GM19328 (cell line): ENCODE measurements around the gene ACTL8.

Experiments
- ATAC-seq: cut with Tn5 transposase; IDR thresholded peaks from one replicate; pipeline ENCODE4 v1.9.1; 2021; ENCODE audit warnings: mild to moderate bottlenecking, moderate library complexity; ENCODE audit not compliant: unreplicated experiment

Gene ACTL8, protein sequence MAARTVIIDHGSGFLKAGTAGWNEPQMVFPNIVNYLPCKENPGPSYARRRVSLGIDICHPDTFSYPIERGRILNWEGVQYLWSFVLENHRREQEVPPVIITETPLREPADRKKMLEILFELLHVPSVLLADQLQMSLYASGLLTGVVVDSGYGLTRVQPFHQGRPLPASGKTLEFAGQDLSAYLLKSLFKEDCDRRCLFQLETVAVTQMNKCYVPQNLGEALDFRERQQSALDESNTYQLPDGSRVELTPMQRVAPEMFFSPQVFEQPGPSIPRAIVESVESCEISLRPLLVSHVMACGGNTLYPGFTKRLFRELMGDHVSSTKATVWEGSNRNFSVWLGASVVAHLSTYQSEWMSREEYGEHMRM

DNA sequence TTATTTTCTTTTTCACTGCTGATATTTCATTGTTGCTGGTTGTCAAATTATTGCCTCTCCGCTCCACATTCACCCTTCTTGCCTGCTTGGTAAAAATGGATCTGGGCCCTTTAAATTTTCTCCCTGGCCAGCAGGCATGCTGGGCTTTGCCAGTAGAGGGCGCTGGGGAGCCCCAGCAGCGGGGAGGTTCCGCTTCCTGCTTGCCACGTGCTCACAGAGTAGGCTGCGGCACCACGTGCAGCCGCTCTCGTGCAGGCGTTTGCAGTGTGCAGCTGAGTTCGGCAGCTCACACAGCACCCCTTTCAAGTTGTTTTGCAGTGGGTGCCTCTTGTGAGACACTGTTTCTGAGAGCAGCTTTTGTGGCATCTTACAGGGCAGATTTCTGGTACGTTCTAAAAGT lies at the start of gene ACTL8:
ACTL8 (plus strand) TSS at position 214 of the 400 bp plus-strand sequence. CDS start 67,676 bp downstream, outside the sequence.
- no peak for ATAC-seq

DNA sequence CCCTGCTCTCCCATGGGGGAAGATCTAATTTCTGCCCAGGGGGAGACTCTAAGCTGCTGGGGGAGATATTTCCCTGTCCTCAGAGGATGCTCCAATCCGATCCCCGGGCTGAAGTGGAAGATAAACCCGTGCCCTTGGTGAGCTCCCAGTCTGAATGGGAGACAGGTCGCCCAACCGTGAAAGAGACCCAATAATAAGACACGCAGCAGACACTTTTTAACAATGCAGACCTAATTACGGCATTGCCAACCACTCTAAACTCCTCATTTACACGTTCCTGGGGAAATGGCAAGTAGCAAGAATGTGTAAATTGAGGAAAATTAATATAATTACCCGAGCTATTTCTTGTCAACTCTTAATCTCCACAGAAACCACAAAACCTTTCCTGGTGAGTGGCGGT lies 48.7 kb upstream of the ACTL8 start:
- ATAC-seq = no peak

DNA sequence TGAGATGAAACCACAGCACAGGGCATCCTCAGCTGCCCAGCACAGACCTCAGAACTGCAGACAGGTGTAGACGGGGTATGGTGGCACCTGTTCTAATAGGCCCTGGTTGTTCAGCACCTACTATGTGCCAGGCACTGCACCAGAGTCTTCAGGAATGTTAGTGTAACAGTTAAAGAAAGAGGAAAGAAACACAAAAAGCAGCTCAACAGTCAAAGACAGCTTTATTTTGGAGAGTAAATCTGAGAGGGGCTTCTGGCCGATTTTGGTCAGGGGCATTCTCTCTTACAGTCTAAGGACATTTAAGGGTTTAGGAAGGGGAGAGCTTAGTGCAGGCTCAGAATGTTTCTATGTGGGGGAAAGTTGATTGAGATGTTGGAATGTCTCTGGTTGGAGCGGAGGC lies 45.2 kb upstream of the ACTL8 start:
- ATAC-seq = no peak

DNA sequence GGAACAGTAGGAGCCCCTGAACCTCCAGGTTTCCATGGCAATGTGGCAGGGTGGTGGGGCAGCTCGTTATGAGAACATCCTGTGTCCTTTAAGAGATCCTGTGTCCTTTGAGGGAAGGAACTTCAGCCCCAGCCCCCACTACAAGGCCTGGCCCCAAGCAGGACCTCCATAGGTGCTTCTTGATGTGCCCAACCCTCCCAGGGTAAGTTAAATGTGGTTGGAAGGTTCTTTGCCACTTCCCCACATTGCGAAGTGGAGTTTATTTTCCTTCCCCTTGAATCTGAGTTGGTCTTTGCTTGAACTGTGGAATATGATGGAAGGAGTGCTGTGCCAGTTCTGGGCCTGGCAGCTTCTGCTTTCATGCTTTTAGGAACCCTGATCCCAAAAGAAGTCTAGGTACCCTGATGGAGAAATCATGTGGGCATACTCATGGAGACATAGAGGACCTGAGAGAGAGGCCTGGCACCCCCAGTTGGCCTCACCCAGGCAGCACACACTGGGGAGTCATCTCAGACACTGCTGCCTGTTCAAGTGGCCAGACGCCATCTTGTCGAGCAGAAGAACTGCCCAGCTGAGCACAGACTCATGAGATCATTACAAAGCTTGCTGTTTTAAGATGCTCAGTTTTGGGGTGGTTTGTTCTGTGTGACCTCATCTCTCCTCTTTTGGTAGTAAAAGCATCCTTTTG lies 44.1 kb upstream of the ACTL8 start:
- ATAC-seq = no peak

DNA sequence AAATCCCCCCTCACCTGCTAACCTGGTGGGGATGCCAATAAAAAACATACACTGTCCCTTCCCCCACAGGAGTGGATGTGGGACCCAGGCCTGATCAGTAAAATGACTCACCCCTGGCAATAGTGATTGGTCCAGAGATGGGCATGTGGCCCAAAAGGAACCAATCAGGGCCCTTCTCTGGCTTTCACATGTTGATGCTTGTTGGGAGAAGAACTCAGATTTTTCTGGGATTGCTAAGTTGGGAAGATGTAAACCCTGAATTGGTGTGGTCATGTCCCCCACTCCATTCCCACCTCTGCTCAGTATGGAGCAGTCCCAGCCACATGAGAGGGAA lies 43.6 kb upstream of the ACTL8 start:
- no peak for ATAC-seq

DNA sequence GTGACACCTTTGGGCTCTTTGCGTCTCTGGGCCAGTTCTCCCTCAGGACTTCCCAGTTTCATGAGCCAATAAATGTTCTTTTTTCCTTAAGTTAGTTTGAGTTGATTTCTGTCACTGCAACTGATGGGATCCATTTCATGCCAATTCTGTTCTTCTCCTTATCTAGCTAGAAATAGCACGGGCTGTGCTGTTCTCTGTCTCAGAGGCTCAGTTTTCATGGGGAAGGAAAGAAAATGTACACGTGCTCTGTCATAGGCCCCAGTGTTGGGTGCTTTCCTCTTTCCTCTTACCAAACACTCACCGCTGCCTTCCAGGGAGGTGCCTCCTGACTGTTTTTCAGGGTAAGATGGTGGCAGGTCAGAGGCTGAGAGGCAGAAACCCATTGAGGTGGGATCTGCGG lies 43.2 kb upstream of the ACTL8 start:
- ATAC-seq = no peak

DNA sequence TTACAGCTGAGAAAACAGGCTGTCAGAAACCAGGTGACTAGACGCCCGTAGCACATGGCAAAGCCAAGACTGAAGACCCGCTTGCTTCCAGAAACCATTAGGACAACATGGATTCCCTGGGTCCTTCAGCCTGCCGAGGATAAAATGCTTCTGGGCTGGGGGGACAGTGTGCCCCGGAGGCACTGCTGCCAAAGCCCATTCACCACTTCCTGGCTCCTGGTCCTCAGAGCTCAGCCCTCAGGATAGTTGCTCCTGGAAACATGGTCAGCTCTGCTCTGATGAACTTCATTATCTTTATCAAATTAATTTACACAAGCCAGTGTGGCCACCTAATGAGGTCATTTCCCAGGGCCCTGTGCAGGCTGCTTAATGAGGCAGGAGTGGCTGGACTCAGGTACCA lies 41.1 kb upstream of the ACTL8 start:
- no peak for ATAC-seq

DNA sequence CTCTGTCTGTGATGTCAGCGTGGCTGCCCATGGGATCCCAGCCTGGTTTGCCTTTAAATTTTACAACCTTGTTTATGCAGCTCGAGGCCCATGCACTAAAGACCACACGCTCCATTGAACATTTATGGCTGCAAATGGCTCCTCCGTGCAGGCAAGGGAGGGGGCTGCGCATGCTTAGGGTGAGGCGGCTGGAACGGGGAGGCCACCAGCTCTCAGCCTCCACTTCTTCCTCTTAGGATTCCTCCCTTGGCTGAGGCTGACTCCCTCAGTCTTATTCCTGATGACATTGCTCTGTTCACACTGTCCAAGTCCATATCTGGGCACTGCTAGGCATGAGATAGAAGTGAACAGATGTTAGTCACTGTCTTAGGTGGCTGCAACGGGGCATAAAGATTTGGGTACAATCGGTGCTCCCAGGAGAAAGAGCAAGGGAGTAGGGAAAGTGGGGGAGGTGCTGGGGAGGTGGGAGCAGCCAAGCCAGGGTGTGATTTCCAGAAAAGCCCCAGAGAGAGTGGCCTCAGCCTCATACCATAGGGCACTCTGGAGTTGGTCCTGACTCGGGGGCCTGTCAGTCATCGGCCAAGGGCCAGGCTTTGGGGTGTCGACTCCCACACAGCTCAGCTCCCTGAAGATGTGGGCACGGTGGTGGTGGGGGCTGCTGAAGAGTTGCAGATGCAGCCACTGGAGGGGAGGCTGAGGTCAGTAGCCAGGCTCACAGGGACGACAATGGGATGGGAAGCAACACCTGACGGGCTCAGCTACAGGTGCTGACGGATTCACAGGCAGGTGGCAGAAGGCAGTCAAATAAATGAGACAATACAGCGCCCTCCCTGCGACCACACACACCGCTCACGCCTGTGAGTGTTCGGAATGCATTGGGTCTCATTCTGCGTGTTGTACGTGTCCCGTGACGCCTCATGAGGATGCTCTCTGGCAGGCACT lies 37.3 kb upstream of the ACTL8 start:
- ATAC-seq = no peak

DNA sequence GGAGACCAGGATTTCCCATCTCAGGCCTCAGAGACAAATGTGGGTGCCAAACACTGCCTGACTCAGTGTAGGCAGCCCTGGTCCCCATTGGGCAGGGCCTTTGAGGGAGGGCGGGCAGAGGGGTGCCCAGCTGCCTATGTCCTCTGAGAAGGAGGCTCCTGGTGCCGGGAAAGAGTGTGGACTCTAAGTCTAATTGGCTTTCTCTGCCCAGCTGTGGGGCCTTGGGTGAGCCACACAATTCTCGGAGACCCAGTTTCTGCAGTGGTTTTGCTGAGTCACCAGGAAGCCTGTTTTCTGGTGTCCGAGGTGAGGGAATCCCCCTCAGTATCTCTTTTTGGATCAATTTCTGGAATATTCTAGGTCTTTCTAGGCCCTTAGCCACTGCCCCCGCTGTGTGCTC lies 35.3 kb upstream of the ACTL8 start:
- ATAC-seq = no peak

DNA sequence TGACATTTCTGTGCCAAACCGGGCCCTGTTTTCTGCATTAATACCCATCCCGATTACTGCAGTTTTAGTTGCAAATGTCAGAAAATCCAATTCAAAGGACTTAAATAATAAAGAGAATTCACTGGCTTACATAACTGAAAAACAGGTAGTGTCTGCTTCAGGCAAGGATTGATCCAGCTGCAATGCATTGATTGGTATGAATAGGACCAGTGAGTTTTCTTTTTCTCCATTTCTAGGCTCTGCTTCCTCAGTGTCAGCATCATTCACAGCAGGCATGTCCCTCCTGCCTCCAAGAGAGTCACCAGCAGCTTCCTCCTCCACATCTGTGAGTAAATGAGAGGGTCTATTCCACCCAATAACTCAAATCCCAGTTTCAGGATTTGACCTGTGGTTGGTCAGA lies 33.7 kb upstream of the ACTL8 start:
- ATAC-seq = no peak

DNA sequence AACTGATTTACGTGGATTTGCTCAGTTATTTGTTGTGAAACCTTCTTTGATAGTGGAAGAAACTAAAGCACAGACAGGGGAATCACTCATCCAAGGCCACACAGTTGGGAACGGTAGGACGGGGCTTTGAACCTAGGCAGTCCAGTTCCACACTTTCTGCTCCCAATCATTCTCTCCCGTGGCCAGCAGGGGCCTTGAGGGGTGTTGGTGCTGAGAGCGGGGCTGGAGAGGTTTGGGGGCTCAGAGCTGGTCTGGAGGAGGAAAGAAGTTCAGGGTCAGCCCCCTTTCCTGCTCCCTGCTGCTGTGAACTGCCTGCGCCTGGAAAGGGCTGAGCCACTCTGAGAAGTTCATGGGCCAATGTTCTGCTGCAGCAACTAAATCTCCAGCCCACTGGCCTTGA lies 31.4 kb upstream of the ACTL8 start:
- no peak for ATAC-seq

DNA sequence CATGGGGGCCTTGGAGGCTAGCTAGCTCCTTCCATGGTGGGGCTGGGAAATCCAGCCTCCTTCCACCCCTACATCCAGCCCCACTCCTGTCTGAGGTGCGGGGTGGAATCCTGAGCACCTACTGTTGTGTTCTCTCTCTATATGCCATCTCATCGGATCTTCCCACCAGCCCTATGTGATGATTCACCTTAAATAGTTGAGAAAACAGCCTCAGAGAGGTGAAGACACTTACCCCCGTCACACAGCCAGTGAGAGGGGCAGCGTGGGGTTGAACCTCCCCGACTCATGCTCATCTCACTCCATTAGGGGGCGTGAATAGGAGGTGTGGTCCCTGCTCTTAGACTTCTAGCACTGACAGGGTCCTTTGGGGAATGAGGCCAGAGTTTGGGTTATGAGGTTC lies 31.0 kb upstream of the ACTL8 start:
- no peak for ATAC-seq

DNA sequence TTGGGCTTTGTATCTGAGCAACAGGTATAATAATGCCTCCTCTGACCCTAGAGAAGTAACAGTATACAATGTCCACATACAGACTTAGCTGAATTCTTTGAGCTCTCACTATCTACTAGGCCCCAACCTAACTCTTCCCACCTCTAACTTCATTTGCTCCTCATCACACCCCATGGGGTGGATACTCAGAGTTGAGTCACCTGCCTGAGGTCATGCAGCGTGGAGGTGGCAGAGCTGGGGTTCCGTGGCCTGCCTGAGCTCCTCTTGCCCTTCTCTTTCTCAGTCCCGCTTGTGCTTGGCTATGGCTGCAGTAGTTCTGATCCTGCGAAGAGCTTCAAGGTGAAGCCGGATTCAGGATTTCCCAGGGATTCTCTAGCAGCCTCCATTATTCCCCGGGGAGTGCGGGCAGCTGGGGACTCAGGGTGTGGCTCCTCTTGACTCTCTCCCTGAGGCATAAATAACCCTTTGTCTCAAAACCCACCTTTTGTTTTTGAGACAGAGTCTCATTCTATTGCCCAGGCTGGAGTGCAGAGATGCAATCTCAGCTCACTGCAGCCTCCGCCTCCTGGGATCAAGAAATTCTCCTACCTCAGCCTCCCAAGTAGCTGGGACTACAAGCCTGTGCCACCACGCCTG lies 29.9 kb upstream of the ACTL8 start:
- ATAC-seq = no peak

DNA sequence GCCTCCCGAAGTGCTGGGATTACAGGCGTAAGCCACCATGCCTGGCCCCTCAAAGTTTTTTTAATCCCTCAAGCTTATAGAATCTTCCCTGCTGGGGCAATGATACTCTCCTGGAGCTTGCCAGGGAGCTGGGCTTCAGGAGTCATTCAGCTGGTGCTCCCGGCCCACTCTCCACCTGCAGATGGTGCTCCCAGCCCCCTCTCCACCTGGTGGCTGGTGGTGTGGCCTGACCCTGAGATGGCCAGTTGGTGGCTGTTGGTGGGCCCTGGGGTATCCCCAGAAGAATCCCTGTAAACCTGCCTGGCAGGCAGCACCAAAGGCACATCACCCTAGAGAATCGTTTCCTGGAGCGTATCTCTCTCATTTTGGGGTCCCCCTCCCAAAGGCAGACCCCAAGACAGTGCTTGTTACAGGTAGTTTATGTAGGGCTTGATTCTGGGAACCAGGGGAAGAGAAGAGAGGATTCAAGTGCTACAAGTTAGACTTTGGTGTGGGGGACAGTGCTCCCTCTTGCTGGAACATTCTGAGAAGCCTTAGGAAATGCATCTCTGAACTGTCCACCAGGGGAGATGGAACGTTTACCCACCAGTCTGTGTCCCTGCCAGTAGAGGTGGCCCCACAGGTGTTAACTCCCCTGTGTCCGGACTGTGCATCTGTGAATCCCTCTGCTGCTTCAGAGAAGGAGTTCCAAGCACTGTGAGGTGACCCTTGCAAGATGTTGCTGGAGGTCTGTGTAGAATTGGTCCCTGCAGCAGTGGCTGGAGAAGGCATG lies 29.1 kb upstream of the ACTL8 start:
- no peak for ATAC-seq

DNA sequence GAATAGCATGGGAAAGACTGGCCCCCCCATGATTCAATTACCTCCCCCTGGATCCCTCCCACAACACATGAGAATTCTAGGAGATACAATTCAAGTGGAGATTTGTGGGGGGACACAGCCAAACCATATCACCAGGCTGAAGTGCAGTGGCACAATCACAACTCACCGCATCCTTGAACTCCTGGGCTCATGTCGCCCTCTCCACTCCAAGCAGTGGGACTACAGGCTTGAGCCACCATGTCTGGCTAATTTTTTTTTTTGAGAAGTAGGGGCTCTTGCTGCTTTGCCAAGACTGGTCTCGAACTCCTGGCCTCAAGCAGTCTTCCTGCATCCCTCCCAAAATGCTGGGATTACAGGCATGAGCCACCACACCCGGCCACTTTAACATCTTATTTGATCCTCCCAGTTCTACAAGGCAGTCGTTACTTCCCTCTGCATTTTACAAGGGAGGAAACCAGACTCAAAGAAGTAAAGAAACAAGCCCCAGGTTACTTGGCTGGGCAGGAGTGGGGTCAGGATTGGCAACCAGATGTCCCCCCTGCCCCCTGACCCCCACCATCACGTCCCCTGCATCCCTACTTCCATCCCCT lies 26.9 kb upstream of the ACTL8 start:
- no peak for ATAC-seq

DNA sequence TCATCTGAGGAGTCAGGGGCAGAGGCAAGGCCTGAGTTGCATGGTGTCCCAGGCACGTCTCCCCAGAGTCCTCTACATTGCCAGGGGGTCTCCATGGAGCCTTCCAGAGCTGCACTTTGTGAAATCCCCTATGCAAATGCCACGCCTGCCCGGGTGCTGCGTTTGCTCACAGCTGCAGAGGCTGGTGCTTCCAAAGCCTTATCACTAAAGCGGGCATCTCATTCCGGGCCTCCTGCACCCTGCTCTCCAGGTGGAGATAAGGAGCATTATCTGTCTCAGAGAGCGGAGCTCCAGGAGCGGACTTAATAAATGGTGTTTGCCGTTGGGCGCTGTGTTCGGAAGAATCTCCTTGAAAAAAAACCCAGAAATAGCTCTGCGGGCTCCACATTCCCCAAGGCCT lies 25.9 kb upstream of the ACTL8 start:
- ATAC-seq = no peak

DNA sequence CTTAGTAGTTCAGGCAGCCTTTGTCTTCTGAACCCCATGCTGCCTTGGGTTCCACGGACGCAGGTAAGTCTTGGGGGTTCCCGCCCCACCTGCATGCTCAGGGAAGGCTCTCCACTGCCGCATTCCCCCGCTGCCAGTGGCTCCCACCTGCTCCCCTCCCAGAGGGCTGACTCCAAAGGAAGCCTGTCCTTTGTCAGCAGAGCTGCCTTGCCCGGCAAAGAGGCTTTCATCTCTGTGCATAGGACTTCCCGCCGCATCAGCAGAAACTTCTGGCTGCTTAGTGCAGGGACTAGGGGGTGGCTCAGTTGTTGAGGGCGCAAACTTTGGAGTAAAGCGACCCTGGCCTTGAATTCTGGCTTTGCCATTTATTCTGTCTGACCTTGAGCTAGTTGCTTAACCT lies 25.2 kb upstream of the ACTL8 start:
- ATAC-seq = no peak

DNA sequence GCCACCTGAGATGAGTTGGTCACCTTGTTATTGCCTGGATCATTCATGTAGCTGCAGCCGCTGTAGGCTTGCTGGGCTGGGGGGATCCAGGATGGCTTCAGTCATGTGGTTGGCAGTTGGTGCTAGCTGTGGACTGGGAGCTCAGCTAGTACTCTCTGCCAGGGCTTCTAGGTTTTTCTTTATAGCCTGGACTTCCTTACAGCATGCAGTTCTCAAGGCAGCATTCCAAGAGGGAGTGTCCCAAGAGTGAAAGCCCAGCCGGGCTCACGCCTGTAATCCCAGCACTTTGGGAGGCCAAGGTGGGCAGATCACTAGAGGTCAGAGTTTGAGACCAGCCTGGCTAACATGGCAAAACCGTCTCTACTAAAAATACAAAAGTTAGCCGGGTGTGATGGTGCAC lies 23.7 kb upstream of the ACTL8 start:
- ATAC-seq = no peak

DNA sequence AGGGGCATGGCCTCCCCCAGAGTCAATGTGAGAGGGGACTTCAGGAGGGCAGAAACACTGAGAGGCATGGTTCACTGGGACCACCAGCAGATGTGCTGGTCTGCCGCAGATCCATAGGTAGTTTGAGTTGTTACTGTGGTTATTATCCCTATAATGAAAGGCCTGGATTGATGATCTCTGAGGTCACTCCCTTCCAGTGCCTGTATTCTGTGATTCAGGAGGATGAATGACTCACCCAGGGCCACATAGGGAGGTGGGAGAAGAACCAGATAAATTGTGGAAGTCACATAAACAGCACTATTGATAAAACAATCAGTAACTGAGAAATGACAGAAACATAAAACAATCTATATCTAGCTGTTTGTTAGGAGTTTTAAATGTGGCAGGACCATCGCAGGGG lies 22.7 kb upstream of the ACTL8 start:
- ATAC-seq = no peak

DNA sequence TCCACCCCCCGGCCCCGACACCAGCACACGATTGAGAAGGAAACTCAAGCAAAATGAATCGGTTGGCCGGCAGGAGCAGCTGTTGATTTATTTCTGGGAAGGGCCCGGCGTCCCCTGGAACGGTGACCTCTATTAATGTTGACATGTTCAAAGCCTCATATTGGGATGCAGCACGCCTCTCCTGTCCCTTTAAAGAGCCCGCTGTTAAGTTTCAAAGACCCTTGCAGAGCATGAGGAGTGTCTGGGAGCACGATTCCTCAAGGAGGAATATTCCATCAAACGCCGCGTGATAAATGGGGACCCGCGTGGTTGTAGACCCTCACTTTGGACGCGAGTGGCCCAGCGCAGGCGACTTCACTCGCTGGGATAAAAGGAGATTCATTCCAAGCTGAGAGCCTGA lies 21.5 kb upstream of the ACTL8 start:
- no peak for ATAC-seq
